DND-41 (cell line): Measurements from ENCODE around the gene PHF1.

Source experiments
- EZH2 ChIP-seq: IDR thresholded peaks from 3 replicates; pipeline ENCODE4 v1.6.1; 2012; ENCODE audit warnings: borderline replicate concordance, low read depth, mild to moderate bottlenecking, moderate library complexity, low read length, inconsistent platforms; ENCODE audit not compliant: severe bottlenecking
- TF ChIP-seq, protein P1 (sequence below): IDR thresholded peaks from 2 replicates; pipeline ENCODE4 v1.5.1; 2012; ENCODE audit warnings: borderline replicate concordance, low read length, moderate library complexity, mild to moderate bottlenecking; ENCODE audit not compliant: poor library complexity, severe bottlenecking; ENCODE audit errors: extremely low read depth

DNA sequence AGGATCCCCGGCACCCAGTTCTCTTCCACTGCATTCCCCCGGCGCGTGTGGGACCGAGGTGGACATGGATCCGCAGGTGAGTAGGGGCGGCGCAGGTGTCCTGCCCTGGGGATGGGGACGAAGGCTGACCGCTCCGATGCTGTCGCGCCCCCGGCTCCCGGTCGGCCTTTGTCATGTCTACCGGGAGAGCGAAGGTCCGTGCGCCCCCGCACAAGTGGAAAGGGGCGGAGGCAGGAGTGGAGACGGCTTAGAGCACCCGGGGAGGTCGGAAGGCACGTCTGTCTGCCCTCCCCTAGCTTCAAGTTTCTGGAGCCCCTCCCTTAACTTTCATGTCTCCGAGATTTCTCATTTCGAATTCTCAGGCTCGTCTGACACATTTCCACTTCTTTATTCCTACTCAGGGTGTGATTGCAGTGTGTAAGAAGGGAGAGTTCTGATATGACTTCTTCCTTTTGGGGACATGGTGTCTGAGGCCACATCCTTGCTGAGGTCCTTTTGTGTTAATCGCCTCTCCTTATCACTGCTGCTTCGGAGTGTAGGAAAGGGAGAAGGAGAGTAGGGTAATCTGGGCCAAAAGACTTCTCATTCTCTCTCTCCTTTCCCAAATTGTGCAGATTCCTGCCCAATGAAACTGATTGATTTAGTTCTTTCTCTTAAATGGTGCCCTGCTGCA, 18.8 kb upstream of the PHF1 start:
- TF ChIP-seq, protein P1, sequence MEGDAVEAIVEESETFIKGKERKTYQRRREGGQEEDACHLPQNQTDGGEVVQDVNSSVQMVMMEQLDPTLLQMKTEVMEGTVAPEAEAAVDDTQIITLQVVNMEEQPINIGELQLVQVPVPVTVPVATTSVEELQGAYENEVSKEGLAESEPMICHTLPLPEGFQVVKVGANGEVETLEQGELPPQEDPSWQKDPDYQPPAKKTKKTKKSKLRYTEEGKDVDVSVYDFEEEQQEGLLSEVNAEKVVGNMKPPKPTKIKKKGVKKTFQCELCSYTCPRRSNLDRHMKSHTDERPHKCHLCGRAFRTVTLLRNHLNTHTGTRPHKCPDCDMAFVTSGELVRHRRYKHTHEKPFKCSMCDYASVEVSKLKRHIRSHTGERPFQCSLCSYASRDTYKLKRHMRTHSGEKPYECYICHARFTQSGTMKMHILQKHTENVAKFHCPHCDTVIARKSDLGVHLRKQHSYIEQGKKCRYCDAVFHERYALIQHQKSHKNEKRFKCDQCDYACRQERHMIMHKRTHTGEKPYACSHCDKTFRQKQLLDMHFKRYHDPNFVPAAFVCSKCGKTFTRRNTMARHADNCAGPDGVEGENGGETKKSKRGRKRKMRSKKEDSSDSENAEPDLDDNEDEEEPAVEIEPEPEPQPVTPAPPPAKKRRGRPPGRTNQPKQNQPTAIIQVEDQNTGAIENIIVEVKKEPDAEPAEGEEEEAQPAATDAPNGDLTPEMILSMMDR: no peak
- no peak for TF ChIP-seq EZH2
